Fibroblast of lung (primary cell): ENCODE results near the gene PPIE. TPM values are rescaled to one million over a fixed set of nuclear protein-coding genes. Genes with fewer than 3 reads are reported as not detected.

Source experiments
- DNase-seq, 2 donors: peaks; one replicate each; pipeline versions ENCODE4 v3.0.0 to v3.0.0-alpha.2; 2010; ENCODE audit warnings: low read depth in 2 of 2
- H2AFZ ChIP-seq: 2 replicates; pipeline ENCODE4 v1.5.1; 2012; ENCODE audit warnings: low read length, control low read depth, inconsistent platforms
- H3K27ac ChIP-seq: 2 replicates; pipeline ENCODE4 v1.5.1; 2011; ENCODE audit warnings: low read length, control low read depth; ENCODE audit not compliant: insufficient read depth
- H3K27me3 ChIP-seq: 2 replicates; pipeline ENCODE4 v1.5.1; 2011; ENCODE audit warnings: mild to moderate bottlenecking, low read length; ENCODE audit not compliant: control insufficient read depth, insufficient read depth
- H3K36me3 ChIP-seq: 2 replicates; pipeline ENCODE4 v1.5.1; 2011; ENCODE audit warnings: low read length; ENCODE audit not compliant: control insufficient read depth, insufficient read depth
- H3K4me1 ChIP-seq: 2 replicates; pipeline ENCODE4 v1.5.1; 2011; ENCODE audit warnings: low read length; ENCODE audit not compliant: control insufficient read depth, insufficient read depth; ENCODE audit errors: extremely low read depth
- H3K4me2 ChIP-seq: 2 replicates; pipeline ENCODE4 v1.5.1; 2011; ENCODE audit warnings: low read length, control low read depth; ENCODE audit not compliant: insufficient read depth; ENCODE audit errors: extremely low read depth
- H3K4me3 ChIP-seq, 4 experiments: fragments of 200-600 bp in 1 of 4; sonication (generic) in 1 of 4; replicated peaks in 1 of 4; 2 replicates each; pipeline ENCODE4 v1.5.1; 2011 to 2016; ENCODE audit warnings: low read length in 4 of 4, low read depth in 3 of 4, mild to moderate bottlenecking in 3 of 4, control low read depth in 2 of 4, inconsistent platforms in 1 of 4, mixed read lengths in 1 of 4; ENCODE audit not compliant: insufficient read depth in 1 of 4; ENCODE audit errors: control extremely low read depth in 1 of 4
- H3K79me2 ChIP-seq: 2 replicates; pipeline ENCODE4 v1.5.1; 2012; ENCODE audit warnings: mild to moderate bottlenecking, low read length, inconsistent platforms; ENCODE audit not compliant: control insufficient read depth, insufficient read depth
- H3K9ac ChIP-seq: 2 replicates; pipeline ENCODE4 v1.5.1; 2011; ENCODE audit warnings: mild to moderate bottlenecking, low read length, control low read depth; ENCODE audit not compliant: insufficient read depth
- H3K9me3 ChIP-seq: 2 replicates; pipeline ENCODE4 v1.5.1; 2012; ENCODE audit warnings: low read depth, low read length; ENCODE audit not compliant: control insufficient read depth, insufficient read depth
- H4K20me1 ChIP-seq: 2 replicates; pipeline ENCODE4 v1.5.1; 2011; ENCODE audit warnings: low read length; ENCODE audit not compliant: control insufficient read depth, insufficient read depth; ENCODE audit errors: extremely low read depth
- EZH2 ChIP-seq: IDR thresholded peaks from 2 replicates; pipeline ENCODE4 v1.5.1; 2012; ENCODE audit warnings: low read length, control low read depth, mild to moderate bottlenecking; ENCODE audit errors: missing control alignments
- polyA plus RNA-seq, 2 donors: library from polyadenylated mRNA; depleted of rRNA in 1 of 2; stranded (reverse) in 1 of 2; unstranded in 1 of 2; fragments of >200 nt; gene quantifications; 2 replicates each; pipeline ENCODE4 v1.2.1, GENCODE V29; 2011 to 2012; ENCODE audit warnings: missing spikeins in 1 of 2
- total RNA-seq: library from RNA; depleted of rRNA; stranded (reverse); fragments of >200 nt; gene quantifications from 2 replicates; pipeline ENCODE4 v1.2.1, GENCODE V29; 2014
- TF ChIP-seq, protein P1 (sequence below), 2 donors: IDR thresholded peaks in 1 of 2; conservative IDR thresholded peaks in 1 of 2; 1 replicate in 1 of 2; 2 replicates in 1 of 2; pipeline ENCODE4 v1.5.1; 2011 to 2012; ENCODE audit warnings: low read length in 2 of 2, control low read depth in 1 of 2, inconsistent platforms in 1 of 2, low read depth in 1 of 2, mild to moderate bottlenecking in 1 of 2

The PPIE gene
- total and polyA plus RNA-seq, 2 donors (not counting 1 experiment from before 2014, with no cell fraction given) = 38.8 to 58.8 TPM

DNA sequence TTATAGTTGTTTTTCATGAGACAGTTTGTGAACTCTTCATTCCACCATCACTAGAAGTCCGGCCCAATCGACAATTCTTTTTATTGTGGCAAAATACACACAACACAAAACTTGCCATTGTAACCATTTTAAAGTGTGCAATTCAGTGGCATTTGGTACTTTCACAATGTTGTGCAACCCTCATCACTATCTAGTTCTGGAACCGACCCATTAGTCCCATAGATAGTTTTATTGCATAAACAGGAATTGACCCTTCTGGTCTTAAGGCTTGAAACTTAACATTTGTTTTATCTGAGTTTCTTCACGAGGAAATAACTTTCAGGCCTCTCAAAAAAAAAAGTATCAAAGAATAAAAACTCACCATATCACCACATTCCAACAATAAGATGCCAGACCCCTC, 8.8 kb upstream of the PPIE start:
- Histone ChIP-seq H2AFZ (no peak overlapping the region), H4K20me1 (no peaks in the 10 kb centered on the region), H3K9ac (no peak overlapping the region), H3K36me3 (no peaks in the 10 kb centered on the region), H3K4me2 (no peak overlapping the region), H3K4me1 (no peaks in the 10 kb centered on the region), H3K9me3 (no peaks in the 10 kb centered on the region), H3K4me3 (no peak overlapping the region), H3K27me3 (peaks cover 33% of the 10 kb centered on the region), H3K79me2 (no peaks in the 10 kb centered on the region), H3K27ac (no peak overlapping the region)
- no peak for DNase-seq
- TF ChIP-seq, protein P1, sequence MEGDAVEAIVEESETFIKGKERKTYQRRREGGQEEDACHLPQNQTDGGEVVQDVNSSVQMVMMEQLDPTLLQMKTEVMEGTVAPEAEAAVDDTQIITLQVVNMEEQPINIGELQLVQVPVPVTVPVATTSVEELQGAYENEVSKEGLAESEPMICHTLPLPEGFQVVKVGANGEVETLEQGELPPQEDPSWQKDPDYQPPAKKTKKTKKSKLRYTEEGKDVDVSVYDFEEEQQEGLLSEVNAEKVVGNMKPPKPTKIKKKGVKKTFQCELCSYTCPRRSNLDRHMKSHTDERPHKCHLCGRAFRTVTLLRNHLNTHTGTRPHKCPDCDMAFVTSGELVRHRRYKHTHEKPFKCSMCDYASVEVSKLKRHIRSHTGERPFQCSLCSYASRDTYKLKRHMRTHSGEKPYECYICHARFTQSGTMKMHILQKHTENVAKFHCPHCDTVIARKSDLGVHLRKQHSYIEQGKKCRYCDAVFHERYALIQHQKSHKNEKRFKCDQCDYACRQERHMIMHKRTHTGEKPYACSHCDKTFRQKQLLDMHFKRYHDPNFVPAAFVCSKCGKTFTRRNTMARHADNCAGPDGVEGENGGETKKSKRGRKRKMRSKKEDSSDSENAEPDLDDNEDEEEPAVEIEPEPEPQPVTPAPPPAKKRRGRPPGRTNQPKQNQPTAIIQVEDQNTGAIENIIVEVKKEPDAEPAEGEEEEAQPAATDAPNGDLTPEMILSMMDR (conservative IDR thresholded peaks at IDR 0.05 in 1 of 2, IDR thresholded peaks at IDR 0.05 in 1 of 2; ENCODE audit: low read depth in 1 of 2, low read length in 2 of 2) = no peak
- TF ChIP-seq EZH2 = no peak

DNA sequence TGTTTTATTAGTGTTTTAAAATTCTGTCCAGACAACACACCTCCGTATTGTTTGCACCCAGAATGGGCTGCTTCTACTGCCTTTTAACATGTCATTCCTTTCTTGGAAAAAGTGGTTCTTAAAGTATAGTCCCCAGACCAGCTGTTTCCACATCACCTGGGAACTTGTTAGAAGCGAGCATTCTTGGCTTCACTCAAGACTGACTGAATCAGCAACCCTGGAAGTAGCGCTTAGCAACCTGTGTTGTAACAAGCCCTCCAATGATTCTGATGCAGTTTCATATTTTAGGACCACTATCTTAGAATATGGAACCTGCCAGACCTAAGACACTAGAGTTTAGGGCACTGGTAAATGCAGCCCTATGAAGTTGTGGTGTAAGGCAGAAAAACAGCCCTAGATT, 6.0 kb upstream of the PPIE start:
- no peaks in the 10 kb centered on the region for H4K20me1 ChIP-seq
- peaks cover 33% of the 10 kb centered on the region for H3K27me3 ChIP-seq
- peak in 1 of 2 donors; percentile 36 for DNase-seq
- H3K4me2 ChIP-seq = no peak overlapping the region
- H2AFZ ChIP-seq = no peak overlapping the region
- no peak overlapping the region for H3K27ac ChIP-seq
- no peak overlapping the region for H3K4me3 ChIP-seq
- H3K9ac ChIP-seq = no peak overlapping the region
- H3K4me1 ChIP-seq = no peaks in the 10 kb centered on the region
- no peaks in the 10 kb centered on the region for H3K36me3 ChIP-seq
- TF ChIP-seq, protein P1 (conservative IDR thresholded peaks at IDR 0.05 in 1 of 2, IDR thresholded peaks at IDR 0.05 in 1 of 2; ENCODE audit: low read depth in 1 of 2, low read length in 2 of 2) = no peak
- TF ChIP-seq EZH2 = no peak
- H3K79me2 ChIP-seq = no peaks in the 10 kb centered on the region
- no peaks in the 10 kb centered on the region for H3K9me3 ChIP-seq

DNA sequence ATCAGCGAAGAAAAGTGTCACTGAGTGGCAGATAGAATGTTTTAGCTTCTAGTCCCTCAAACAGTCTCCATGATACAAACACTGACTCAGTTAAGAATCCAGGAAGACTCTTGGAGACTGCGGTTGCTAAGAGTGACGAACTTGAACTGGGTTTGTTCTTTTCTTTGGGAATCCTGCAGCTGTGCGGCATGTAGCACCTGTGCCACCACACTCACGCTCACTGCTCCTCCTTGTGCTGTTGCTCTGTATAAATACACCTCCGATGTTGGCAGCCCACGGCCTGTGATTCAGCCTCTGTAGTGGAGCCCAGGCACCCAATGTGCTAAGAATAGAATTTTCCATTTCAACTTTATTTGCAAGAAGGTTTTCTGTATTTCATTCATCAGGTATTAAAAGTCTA, 5.5 kb upstream of the PPIE start:
- TF ChIP-seq EZH2 = no peak
- TF ChIP-seq, protein P1 (conservative IDR thresholded peaks at IDR 0.05 in 1 of 2, IDR thresholded peaks at IDR 0.05 in 1 of 2; ENCODE audit: low read depth in 1 of 2, low read length in 2 of 2) = no peak
- peaks cover 29% of the 10 kb centered on the region for H3K27me3 ChIP-seq
- H3K36me3 ChIP-seq = no peaks in the 10 kb centered on the region
- H4K20me1 ChIP-seq = no peaks in the 10 kb centered on the region
- no peaks in the 10 kb centered on the region for H3K4me1 ChIP-seq
- no peak overlapping the region for H3K27ac ChIP-seq
- no peak overlapping the region for H3K9ac ChIP-seq
- no peak overlapping the region for H3K4me2 ChIP-seq
- no peak overlapping the region for H2AFZ ChIP-seq
- no peaks in the 10 kb centered on the region for H3K79me2 ChIP-seq
- peak in 1 of 2 donors; percentile 66 for DNase-seq
- H3K4me3 ChIP-seq = no peak overlapping the region
- H3K9me3 ChIP-seq = no peaks in the 10 kb centered on the region
